Left renal pelvis (tissue), 4 donors: ENCODE measurements around the gene MKRN3. TPM values are rescaled to one million over a fixed set of nuclear protein-coding genes. Genes with fewer than 3 reads are reported as not detected.
"Not testable (repeated sequence)": the region's sequence is repeated elsewhere in the genome, so short reads cannot be mapped to it uniquely, and the experiment has no call there.

ENCODE experiments used
- DNase-seq, 4 donors: peaks; one replicate each; pipeline ENCODE4 v3.0.0-alpha.2; 2013; ENCODE audit warnings: low read depth in 4 of 4, low spot score in 3 of 4
- polyA plus RNA-seq, 4 donors: library from polyadenylated mRNA; unstranded; fragments of 120-200 nt; gene quantifications; one replicate each; pipeline ENCODE4 v1.2.1, GENCODE V29; 2013; ENCODE audit not compliant: insufficient read length in 4 of 4

The MKRN3 gene
- polyA plus RNA-seq, 4 donors: 0.45 to 2.4 (median 1.6) TPM

GRCh38 chr15:23578521-23579150, 13.2 kb downstream of the MKRN3 start:
- no peak for DNase-seq

- DNase-seq: no peak
These were observed 22.8 kb downstream of the MKRN3 start for GRCh38 chr15:23588268-23588667.

DNA sequence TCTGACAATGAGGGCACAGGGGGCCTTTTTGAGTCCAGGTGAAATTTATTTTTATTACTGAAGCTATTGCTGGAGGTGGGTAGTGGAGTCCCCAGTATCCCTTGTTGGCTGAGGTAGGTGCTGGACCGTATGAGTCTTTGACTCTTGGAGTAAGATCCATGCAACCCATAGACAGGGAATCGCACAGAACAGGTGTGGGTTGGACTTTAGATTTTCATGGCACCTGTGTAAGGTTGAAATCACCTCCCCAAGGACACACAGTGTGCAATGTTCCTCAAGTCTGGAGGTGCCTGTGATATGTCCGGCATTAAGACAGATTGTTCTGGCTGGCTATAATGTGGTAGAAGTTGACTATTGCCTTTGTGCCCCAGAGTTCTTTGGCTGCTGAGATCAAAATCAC, 23.5 kb downstream of the MKRN3 start:
- no peak for DNase-seq

DNA sequence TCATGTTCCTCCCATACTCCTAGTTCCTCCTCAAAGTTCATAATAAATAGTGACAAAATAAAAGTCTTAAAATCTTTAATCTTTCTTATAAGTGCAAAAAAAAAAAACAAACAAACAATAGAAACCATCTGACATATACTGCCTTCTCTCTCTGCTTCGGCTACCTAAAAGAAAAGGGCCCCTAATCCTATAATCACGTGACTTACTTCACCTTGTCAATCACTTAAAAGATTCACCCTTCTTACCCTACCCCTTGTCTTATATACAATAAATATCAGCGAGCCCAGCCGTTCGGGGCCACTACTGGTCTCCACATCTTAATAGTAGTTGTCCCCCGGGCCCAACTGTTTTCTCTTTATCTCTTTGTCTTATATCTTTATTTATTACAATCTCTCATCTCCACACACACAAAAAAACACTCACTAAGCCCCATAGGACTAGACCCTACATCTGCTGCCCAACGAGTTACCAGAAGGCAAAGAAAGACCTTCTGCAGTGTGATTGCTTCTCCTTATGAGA, 28.8 kb downstream of the MKRN3 start:
- no peak for DNase-seq

GRCh38 chr15:23595368-23595767, 29.9 kb downstream of the MKRN3 start:
- no peak for DNase-seq

DNA sequence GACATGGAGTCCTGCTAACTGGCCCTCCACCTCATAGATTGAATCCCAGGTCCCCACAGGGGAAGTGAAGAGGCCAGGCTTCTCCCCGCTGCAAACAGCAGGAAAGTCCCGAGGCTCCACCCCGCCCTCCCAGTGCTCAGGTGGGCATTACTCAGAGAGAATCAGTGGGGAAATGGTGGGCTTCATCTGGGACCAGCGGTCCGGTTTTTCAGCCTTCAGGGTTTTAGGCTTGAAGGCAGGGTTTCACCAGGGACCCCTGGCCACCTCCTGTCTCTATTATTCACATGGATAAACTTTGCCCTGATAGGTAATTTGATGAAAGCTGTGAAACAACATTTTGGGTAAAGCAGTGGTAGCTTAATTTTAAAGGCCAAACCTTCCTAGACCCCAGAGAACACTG, 31.3 kb downstream of the MKRN3 start:
- no peak for DNase-seq

DNA sequence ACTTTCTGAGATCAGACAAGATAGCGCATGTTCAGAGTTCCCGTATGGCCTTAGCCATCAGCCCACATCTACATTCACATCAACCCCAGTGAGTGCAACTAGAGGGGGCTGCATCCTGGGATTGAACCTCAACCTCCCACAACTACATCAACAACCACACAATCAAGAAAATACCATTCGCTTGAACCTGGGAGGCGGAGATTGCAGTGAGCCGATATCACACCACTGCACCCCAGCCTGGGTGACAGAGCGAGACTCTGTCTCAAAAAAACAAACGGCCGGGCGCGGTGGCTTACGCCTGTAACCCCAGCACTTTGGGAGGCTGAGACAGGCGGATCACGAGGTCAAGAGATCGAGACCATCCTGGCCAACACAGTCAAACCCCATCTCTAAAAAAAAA, 31.8 kb downstream of the MKRN3 start:
- not testable (repeated sequence) for DNase-seq

DNA sequence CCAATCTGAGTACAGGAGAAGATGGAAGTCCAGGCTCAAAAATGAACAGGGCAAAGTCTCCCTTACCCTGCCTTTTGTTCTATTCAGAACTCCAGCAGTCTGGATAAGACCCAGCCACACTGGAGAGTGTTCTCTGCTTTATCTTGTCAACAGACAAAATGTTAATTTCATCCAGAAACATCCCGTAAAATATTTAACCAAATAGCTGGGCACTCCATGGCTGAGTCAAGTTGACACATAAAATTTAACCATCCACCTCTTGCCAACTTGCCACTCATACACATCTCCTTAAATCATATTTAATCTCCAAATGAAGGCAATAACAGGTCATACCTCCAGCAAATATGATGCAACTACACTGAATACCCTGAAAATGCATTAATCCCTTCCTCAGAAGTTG, 33.6 kb downstream of the MKRN3 start:
- DNase-seq: no peak

DNA sequence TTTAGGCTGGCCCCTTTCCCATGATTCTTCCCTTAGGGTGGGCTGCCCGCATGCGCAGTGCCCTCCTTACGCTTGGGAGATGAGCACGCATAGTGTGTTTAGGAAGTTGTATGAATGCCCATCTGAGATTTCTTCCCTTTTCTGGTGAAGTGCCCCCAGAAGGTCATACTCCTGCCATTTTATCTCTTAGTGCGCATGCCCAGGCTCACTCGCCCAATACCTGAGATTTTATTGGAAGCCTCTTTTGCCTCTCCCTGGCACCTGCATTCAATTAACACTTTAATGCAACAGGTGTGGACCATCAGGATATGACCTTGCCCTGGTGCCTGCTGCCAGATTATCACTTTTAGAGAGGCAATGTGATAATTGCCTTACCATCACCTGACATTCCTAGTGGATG, 36.6 kb downstream of the MKRN3 start:
- no peak for DNase-seq

- no peak for DNase-seq
These were observed 40.8 kb downstream of the MKRN3 start for GRCh38 chr15:23606226-23606625.

DNA sequence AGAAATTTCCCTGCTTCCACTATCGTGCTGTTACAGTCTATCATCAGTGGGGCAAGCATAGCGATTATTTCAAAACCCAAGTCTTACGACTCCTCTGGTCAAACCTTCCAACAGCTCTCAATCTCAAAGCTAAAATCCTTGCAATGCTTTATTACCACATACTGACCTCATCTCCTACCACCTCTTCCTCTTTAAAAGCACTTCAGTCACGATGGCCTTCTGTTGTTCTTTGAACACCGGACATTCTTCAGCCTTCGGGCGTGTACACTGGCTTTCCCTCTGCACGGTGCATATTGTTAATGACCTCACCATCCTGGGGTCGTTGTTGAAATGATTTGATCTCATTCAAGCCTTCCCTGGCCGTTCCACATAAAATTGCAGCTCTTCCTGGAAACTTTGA, 51.1 kb downstream of the MKRN3 start:
- DNase-seq: no peak

Other genes starting within 250 kb of the MKRN3 start
- gene GOLGA6L26, start 231.5 kb upstream of the MKRN3 start, polyA plus RNA-seq: not detected
- 1 to 10 TPM in 3 of 4 donors, under 1 TPM in 1; 0.82 to 1.5 (median 1.3) TPM for gene GOLGA8S, start 210.9 kb upstream of the MKRN3 start, polyA plus RNA-seq
- not detected for gene GOLGA6L2, start 118.4 kb upstream of the MKRN3 start, polyA plus RNA-seq
- gene MAGEL2, start 82.2 kb downstream of the MKRN3 start, polyA plus RNA-seq: 1 to 10 TPM; 5.0 to 6.8 (median 5.1) TPM
- gene NDN, start 121.6 kb downstream of the MKRN3 start, polyA plus RNA-seq: 100 to 1,000 TPM in 1 of 4 donors, 10 to 100 TPM in 3; 76.8 to 116 (median 83.9) TPM